H54 (cell line): ENCODE measurements around the gene PSG7.
"Not testable (repeated sequence)": the region's sequence is repeated elsewhere in the genome, so short reads cannot be mapped to it uniquely, and the experiment has no call there.

Experiments
- DNase-seq: peaks from one replicate; pipeline ENCODE4 v3.0.0; 2011; ENCODE audit warnings: low spot score, mixed read lengths; ENCODE audit not compliant: insufficient read length
- FAIRE-seq: peaks from 3 replicates; lab custom pipeline; 2011; peaks lifted over from hg19 to GRCh38; lab: Jason Lieb, UNC
- POLR2A ChIP-seq: IDR thresholded peaks from 2 replicates; pipeline ENCODE4 v1.6.1; 2011; ENCODE audit warnings: low read depth, mild to moderate bottlenecking, low read length

PSG7 gene

DNA sequence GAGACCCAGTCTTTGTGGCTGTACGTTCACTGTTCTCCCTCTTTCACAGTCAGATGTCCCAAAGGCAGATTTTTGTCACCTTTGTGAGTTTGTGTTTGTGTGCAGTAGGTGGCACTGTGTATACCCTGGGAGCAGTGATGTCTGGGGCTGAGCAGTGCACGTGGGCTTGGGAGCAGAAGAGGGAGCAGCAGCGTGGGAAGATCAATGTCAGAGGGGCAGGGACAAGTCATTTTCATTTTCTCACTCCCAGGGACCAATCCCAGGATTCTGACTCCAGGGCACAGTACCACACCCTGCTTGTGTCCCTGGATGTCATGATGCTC is 17.3 kb downstream of the PSG7 start:
- no peak for TF ChIP-seq POLR2A
- no peak for DNase-seq
- FAIRE-seq, result no peak

DNA sequence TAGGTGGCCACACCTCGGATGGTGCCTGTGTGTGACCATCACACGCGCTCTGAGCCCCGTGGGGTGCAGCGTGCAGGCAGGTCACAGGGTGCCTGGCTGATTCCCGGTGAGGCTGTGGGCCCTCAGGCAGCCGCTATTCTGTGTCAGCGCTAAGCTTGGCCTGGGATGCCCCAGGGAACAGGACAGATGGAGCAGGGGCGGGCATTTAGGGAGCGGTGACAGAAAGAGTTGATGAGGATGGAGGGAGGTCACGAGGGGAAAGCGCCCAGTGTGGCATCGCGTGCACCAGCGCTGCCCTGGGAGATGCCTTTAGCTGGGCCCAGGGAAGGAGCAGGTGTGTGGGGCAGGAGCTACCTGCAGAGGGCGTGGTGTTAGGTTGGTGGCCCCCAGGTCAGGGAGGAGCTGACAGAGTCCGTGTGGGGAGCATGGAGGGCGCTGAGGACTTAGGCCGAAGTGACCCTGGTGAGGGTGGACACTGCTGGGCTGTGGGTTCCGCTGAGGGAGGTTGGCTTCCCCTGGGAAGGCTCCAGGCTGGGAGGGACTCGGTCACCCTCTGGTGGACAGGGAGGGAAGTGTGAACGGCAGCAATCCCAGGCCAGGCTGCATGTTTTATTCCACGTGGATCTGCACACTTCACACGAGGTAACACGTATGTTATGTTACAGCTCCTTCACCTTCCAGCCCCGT is 17.8 kb downstream of the PSG7 start:
- not testable (repeated sequence) for FAIRE-seq, DNase-seq

DNA sequence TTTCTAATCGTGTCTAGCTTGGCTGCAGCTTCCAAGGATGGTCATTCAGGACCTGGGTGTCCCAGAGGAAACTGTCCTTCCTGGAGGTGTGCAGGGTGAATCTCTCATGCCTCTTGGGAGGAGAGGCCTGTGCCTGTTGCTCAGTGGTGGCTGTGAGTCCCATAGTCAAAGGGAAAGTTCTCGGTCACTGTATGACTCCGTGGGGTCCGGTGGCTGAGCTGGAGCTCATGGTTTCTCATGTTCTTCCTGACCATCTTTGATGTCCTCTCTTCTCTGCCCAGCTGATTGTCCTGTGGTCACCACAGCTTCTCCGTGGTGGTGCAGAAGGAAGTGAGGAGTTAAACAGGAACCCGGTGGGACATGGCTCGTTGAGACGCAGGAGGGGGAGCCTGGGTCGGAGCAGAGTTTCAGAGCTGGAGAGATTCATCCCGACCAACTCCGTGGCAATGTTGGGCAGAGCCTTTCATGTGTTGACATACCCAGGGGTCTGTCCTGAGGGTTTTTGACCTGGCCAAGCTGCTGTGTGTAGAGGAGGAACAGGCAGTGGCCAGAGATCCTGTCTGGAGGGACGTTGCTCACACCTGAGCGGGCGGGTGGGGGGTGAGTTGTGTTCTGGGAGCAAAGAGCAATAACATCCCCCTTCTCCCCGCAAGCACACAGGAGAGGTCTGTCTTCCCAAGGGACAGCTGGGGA is 18.5 kb downstream of the PSG7 start:
- DNase-seq, FAIRE-seq: not testable (repeated sequence)

DNA sequence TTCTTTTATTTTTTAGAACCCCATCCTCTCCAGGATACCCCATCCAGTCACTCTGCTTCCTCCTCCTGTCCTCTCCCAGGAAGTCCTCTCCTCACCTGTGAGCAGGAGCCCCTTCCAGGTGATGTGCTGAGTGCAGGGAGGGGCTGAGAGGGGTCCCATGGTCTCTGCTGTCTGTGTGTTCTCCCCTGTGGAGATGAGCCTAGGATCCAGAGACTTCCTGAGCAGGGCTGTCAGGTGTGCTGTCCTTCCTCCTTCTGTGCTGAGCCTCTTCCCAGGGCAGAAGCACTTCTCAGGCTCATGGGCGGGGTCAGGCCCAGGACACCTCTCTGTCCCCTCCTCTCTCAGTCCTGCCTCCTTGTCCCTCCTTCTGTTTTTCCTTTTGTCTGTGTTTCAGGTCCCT is 19.4 kb downstream of the PSG7 start, which contains the start of gene PSG6:
Gene PSG6, minus strand, starts transcription at position 261 of the 400 bp plus-strand sequence. Its CDS starts 102 bp downstream, at position 159.
- not testable (repeated sequence) for DNase-seq, FAIRE-seq

DNA sequence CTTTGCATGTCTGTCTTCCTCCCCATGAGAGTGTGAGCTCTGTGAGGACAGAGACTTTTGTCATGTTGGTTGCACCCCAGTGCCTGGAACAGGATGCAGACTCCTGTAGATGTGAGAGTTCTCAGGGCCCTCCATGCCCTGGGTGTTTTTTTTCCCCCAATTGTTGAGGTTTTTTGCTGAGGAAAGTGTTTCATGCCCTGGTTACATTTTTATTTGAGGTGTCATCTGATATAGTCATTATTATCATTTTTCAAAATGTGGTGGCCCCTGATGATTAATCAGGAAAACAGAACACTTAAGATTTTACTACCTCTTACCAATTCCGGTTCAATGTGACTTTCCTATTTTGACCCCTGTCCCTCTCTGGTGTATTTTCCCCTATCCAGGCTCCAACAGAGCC is 20.1 kb downstream of the PSG7 start:
- FAIRE-seq, DNase-seq: not testable (repeated sequence)

DNA sequence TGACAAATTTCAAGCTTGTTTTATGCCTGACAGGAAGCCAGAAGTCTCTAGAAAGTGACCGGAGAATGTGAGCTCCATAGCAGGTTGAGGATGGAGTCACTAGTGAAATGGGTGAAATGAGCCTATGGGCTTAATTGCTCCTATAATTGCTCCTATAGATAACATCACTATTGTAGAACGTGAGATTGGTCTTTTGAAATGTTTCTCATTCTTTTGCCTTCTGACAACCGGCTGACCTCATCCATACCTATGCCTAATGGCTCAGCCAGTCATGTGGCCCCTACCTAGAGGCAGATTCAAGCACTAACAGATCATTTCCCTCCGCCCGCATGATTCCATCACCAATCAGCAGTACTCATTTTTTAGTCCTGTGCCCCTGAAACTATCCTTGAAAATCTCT is 23.5 kb downstream of the PSG7 start:
- not testable (repeated sequence) for FAIRE-seq, DNase-seq

DNA sequence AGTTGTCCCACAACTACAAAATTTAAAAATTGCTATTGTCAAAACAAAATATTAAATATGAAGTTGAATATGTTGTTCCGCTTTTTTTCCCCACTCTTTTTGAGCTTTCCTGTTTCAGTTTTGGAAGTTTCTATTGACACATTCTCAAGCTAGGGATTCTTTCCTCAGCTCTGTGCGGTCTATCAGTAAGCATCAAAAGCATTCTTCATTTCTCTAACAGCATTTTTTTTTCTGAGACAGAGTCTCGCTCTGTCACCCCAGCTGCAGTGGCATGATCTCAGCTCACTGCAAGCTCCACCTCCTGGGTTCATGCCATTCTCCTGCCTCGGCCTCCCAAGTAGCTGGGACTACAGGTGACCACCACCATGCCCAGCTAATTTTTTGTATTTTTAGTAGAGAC is 24.1 kb downstream of the PSG7 start:
- not testable (repeated sequence) for DNase-seq, FAIRE-seq

DNA sequence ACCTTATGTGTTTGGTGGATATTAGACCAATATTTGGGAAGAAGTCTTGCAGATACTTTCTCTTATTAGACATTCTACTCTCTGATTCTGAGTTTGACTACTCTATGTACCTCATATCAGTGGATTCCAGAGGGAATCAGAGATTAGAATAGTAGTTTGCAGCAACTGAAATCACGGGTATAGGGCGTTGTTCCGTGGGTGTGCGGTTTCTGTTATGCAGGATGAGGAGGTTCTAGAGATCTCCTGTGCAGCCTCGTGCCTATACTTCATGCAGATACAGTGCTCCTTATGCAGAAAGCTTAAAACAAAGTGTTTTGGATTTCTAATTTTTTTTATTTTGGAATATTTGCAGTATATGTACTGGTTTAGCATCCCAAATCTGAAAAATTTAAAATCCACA is 25.3 kb downstream of the PSG7 start:
- DNase-seq, FAIRE-seq: not testable (repeated sequence)

DNA sequence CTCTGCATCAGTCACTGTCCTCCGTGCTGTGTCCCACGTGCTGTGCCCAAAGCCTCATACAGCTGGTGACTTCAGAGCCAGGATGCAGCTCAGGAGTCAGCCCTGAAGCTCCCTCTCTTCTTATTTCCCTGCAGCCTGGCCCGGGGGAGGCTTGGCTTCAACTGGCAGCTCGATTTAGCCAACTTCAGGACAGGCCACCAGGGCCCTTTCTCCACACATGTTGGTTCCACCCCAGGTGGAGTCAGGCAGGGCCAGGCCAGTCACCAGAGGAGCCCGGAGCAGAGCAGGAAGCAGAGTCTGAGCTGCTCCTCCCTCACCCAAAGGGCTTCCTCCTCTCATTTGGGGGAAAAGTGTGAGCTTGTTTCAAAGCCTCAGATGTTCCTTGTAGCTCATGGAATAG is 30.8 kb downstream of the PSG7 start:
- DNase-seq, FAIRE-seq: not testable (repeated sequence)

DNA sequence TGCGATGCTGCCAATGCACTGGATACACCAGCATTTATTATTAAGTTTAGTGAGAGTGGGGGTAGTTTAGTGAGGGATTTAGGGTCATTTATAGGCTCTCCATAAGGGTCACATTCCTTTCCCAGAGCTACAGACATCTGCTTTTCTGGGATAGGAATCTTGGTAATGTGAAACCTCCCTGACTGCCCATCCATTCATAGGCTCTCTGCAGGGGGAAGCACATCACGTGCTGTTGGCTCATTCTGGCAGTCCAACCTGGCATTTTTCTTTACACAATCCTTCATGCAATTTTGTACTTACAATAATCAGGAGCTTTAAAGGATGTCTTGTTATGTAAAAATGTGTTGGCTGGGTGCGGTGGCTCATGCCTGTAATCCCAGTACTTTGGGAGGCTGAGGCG is 36.4 kb downstream of the PSG7 start:
- DNase-seq, FAIRE-seq: not testable (repeated sequence)

DNA sequence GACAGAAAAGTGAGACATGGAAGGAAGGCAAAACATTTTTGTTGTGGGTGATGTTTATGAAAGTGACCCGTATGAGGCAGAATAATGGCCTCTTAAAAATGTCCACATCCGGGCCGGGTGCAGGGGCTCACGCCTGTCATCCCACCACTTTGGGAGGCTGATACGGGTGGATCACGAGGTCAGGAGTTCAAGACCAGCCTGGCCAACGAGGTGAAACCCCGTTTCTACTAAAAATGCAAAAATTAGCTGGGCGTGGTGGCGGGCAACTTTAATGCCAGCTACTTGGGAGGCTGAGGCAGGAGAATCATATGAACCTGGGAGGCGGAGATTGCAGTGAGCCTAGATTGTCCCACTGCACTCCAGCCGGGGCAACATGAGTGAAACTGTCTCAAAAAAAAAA is 37.3 kb downstream of the PSG7 start:
- DNase-seq, FAIRE-seq: not testable (repeated sequence)

DNA sequence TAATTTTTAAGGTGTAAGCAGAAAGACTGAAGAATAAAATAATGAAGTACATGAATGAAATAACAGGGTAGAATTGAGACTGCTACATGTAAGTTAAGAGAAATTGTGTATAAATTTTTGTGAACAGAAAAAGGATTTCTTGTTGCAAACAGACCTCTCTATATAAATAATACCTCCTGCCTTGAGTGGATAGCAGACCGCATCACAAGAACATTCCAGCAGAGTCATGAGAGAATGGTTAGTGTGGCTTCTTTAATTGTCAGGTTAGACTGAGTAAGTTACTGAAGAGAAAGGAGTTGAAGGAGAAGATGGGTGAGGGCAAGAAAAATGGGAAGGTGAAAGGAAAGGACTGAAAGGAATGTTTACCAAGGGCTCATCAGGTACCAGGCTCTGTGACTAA is 37.9 kb downstream of the PSG7 start:
- not testable (repeated sequence) for FAIRE-seq, DNase-seq

DNA sequence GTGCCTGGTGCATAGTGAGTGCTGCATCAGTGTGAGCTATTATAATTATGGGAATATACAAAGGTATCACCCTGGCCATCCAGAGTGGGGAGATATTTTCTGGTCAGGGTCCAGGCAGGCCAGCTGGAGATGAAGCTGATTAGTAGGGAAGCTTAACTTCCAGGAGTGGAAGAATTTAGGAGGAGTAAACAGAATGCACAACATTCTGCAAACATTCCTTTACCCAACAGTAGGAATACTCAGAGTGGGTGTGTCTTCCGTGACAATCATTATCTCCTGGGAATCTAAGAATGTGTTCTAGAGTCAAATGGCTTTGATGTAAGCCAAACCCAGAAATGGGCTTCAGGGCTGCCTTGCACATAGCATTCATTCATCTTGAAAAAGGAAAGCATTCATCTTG is 38.4 kb downstream of the PSG7 start:
- not testable (repeated sequence) for DNase-seq, FAIRE-seq

DNA sequence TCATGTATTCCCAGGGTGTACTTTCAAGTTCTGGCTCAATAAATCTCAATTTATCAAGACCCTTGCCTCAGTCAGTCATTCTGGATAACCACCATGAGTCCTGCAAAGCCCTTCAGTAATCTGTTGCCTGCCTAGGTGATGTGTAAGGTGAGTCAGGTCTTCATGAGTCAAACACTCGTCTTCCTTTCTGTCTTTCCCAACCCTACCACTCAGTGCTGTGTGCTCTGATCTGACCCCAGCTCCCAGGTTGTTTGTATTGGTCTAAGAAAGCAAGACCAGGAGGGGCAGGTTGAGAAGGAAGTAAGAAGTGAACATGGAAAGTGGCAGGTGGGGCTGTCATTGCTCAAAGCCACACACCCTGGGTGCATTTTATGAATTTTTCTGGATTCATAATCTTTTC is 39.3 kb downstream of the PSG7 start:
- not testable (repeated sequence) for DNase-seq, FAIRE-seq

DNA sequence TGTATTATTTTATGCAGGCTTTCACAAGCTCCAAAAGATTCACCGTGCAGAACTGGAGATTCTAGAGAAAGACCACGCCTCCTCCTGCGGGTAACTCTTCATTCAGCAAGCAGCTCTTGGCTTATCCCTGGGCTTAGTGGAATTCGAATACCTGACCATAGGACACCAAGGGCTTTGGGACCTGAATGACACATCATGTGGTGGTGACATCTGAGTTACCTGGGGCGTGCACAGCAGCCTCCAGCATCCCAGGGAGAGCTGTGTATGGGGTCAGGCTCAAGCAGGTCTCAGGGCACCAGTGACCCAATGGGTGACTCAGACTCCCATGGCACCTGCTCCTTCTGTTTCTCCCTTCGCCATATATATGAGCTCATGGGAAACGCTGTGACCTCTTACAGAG is 46.6 kb downstream of the PSG7 start:
- DNase-seq, FAIRE-seq: not testable (repeated sequence)

DNA sequence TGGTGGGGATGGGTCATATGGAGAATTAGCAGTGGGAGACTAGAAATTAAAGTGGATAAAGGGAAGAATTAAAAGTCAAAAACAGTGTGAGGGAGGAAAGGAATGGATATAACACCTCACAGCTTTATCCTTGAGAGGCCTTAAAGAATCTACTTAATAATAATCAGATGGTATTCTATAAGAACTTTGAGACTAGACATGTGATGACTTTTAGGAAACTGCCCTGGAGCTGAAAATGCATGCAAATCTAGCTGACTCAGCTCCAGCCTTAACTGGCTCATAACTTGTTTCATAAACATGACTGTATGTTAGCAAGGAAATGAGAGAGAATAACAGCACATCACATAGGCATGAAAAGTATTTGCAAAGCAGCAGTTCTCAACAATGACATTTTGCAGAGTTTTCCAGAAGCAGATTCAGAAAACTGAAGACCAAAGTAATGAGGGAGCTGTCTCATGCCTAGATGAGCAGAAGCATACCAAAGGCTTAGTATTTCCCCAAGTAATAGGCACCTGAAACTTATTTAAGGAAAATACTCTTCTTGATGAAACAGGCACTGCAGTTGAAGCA is 49.0 kb downstream of the PSG7 start:
- peak; percentile 97 for FAIRE-seq
- not testable (repeated sequence) for DNase-seq

DNA sequence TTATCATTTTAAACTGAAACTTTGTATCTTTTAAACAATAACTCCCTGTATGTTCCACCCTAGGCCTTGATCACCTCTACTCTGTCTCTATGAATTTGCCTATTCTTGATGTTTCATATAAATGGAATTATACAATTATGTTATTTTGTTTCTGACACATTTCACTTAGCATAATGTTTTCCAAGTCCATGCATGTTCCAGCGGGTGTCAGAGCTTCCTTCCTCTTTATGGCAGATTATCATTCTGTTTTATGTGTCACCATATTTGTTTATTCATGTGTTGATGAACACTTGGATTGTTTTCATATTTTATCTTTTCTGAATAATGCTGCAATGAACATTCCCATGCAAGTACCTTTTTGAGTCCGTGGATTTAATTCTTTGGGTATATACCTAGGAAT is 54.3 kb downstream of the PSG7 start:
- not testable (repeated sequence) for FAIRE-seq, DNase-seq

DNA sequence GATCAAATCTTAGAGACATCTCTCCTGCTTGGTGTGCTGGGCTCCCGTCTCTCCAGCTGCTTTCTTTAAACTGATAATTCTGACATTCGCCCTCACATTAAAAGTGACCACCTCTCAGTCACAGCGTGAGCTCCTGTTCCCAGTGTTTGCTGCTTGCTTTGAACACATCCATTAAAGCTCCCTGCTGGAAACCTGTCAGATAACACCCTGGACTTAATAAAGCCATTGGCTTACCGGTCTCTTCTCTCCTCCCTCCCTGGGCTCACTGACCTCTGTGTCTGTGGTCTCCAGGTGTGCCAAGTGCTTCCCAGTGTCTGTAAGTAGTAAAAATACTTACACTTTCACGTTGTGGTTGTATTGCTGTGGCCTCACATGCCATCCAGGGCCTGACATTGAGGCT is 55.0 kb downstream of the PSG7 start:
- FAIRE-seq, DNase-seq: not testable (repeated sequence)

DNA sequence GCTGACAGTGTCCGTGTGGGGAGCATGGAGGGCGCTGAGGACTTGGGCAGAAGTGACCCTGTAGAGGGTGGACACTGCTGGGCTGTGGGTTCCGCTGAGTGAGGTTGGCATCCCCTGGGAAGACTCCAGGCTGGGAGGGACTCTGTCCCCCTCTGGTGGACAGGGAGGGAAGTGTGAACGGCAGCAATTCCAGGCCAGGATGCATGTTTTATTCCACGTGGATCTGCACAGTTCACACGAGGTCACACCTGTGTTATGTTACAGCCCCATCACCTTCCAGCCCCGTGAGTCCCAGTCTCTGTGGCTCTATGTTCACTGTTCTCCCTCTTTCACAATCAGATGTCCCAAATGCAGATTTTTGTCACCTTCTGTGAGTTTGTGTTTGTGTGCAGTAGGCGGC is 55.7 kb downstream of the PSG7 start:
- not testable (repeated sequence) for DNase-seq, FAIRE-seq

DNA sequence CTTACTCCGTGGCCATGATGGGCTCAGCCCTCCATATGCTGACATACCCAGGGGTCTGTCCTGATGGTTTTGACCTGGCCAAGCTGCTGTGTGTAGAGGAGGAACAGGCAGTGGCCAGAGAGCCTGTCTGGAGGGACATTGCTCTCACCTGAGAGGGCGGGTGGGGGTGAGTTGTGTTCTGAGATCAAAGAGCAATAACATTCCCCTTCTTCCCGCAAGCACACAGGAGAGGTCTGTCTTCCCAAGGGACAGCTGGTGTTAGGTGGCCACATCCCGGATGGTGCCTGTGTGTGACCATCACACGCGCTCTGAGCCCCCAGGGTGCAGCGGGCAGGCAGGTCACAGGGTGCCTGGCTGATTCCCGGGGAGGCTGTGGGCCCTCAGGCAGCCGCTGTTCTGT is 56.4 kb downstream of the PSG7 start:
- not testable (repeated sequence) for FAIRE-seq, DNase-seq
